NCI-H748 treated with DMSO at 0.1 percent for 48 hours (cell line): Measurements from ENCODE around the gene SLC6A7.
"Not testable (repeated sequence)": the region's sequence is repeated elsewhere in the genome, so short reads cannot be mapped to it uniquely, and the experiment has no call there.

Experiments used
- DNase-seq: peaks from one replicate; lab custom pipeline; 2025; lab: John Stamatoyannopoulos, UW

Gene SLC6A7

GRCh38 chr5:150217873-150218692 is 28.2 kb downstream of the SLC6A7 start:
- peak; percentile 63 for DNase-seq

- no peak for DNase-seq
Measured at GRCh38 chr5:150218693-150219035, 28.8 kb downstream of the SLC6A7 start.

DNA sequence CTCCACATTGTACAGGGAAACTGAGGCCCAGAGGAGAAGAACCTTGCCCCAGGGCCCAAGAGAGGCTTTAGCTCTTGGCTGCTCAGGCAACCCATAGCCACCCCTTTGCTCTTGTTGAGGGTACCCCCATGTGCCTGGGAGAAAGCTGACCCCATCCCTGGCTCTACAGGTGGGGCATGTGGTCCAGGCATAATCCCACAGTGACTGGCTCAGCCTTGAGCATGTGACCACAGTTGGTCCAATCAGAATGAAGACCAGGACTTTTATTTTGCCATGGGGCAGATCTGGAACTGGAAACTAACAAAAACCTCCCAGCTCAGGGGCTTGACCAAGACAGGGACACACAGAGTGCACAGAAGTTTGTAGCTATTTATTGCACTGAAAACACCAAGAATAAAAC is 29.3 kb downstream of the SLC6A7 start:
- no peak for DNase-seq

DNA sequence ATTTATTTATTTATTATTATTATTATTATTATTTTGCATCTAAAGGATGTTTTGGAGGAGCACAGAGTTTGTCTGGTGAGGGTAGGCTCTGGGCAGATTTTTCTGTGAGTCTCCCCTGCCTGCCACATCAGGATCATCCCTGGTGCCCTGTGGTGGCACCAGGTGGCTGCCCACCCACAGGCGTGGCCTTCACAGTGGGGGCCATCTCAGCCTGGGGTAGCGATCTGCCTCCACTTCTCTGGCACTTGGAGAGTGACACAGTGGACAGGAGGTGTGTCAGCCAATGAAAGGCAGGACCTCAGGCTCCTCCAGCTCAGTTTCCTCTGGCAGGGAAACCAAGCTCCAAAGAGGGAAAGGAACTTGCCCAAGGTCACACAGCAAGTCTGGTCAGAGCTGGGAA is 30.0 kb downstream of the SLC6A7 start:
- DNase-seq: no peak

DNA sequence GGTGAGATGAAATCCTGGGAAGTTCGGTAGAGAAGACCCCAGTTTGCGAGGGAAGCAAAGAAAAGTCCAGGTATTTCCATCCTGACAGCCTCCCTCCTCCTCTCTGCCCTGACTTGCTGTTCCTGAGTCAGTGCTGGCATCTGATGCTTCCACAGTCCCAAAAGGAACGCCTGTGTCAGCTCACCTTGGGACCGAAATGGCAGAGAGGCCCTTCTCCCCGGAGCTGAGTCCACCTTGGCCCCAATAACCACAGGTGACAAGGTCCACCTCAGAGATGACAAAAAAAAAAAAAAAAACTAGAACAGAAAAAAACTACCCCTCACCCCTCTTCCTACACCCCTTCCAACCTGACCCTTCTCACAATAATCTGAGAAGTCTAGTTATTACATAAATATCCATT is 31.6 kb downstream of the SLC6A7 start:
- no peak for DNase-seq

- DNase-seq: no peak
Measured at GRCh38 chr5:150222906-150223305, 33.0 kb downstream of the SLC6A7 start.

GRCh38 chr5:150223474-150223873 is 33.6 kb downstream of the SLC6A7 start:
- DNase-seq: no peak

DNA sequence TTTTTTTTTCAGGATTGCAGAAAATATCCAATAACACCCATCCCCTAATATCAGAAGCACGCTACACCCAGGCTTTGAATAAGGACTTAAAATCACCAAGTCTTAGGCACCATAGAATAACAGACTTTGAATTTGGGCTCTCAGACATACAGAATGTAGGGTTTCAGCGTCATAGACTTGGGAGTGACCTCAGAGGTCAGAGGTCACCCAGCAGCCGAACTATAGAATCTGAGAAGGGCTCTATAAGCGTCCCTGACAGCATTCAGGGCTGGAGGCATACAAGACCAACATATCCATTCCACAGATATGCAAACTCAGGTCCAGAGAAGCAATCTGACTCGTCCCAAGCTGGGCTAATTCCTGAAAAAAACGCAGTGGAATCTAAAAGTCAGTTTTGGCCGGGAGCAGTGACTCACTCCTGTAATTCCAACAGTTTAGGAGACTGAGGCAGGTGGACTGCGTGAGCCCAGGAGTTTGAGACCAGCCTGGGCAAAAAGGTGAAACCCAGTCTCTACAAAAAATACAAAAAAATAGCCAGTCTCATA is 34.7 kb downstream of the SLC6A7 start:
- DNase-seq: no peak

GRCh38 chr5:150227036-150227435 is 37.2 kb downstream of the SLC6A7 start:
- DNase-seq: no peak

GRCh38 chr5:150227606-150228273 is 37.9 kb downstream of the SLC6A7 start:
- DNase-seq: no peak

GRCh38 chr5:150229571-150229970 is 39.7 kb downstream of the SLC6A7 start:
- DNase-seq: no peak

DNA sequence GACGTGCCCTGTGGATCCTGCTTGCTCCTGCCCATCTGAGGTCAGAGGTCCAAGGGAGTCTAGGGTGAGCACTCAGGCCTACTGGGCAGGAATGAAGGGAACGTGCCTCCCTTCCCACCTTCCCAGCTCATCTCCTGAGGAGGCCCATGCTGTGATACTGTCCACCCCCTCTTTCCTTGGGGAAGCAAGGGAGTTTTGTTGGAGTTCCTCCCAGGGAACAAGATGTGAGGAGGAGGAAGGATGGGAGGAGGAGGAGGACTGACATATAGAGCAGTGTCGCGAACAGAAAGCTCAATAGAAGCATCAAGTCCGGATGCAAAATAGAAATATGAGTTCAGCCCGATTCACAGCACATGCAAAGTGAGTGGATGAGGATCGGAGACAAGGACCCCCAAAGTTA is 41.0 kb downstream of the SLC6A7 start:
- DNase-seq: no peak

DNA sequence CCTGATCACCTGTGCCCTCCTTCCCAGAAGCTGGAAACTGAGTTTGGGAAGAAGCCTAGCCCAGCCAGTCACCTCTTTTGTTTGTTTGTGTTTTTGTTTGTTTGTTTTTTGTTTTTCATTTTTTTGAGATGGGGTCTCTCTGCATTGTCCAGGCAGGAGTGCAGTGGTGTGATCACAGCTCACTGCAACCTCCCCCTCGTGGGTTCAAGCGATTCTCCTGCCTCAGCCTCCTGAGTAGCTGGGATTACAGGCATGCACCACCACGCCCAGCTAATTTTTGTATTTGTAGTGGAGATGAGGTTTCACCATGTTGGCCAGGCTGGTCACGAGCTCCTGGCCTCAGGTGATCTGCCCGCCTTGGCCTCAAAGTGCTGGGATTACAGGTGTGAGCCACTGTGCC is 43.8 kb downstream of the SLC6A7 start:
- not testable (repeated sequence) for DNase-seq

- DNase-seq: no peak
Measured at GRCh38 chr5:150234576-150235499, 45.0 kb downstream of the SLC6A7 start.

GRCh38 chr5:150235500-150235854 is 45.6 kb downstream of the SLC6A7 start:
- DNase-seq: no peak

GRCh38 chr5:150236313-150236712 is 46.5 kb downstream of the SLC6A7 start:
- no peak for DNase-seq

DNA sequence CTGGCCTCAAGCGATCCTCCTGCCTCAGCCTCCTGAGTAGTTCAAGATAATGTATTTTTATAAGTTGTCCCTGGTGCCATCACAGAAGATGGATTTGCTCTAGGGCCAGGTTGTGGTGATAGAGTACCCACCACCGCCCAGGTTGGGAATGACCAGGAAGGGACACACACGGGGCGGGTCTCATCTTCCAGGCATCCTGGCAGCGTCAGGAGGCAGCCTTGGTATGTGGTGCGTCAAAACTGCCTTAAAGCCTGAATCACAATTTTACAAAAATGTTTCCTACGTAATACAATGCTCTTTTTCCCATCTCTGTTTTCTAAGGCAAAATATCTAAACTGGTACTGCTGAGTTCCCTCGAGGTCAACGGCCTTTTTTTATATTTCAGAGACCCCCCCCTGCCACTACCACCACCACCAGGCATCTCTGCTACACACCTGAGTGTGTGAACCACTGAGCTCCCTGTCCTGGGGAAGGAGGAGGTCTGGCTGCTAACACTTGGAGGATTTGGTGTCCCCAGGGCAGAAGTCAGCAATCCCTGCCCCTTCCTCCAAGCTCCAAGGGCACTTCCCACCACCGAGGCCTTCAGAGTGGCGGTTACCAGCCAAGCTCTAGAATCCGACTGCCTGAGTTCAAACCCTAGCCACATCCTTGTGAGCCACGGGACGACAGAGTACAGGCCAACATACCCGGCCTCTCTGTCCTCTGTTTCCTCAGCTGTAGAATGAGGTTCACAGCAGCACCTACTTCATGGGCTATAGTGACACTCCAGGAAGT is 47.3 kb downstream of the SLC6A7 start:
- no peak for DNase-seq

DNA sequence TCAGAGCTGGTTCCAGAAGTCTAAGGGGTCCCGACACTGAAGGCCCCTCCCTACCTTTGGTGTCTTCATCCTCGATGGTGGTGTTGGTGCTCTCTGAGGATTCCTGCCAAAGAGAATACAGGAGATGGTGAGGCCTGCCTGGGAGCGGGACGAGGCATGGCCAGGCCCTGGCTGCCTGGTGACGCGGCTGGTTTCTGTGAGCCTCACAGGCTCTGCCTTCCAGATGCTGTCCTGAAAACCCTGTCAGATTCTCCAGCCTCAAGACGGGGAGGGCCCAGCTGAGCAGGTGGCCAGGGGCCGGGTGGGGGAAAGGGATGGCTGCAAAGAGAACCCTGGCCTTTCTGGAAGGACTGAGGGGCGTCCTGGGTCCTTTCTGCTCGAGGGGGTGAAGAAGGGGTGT is 48.8 kb downstream of the SLC6A7 start:
- DNase-seq: no peak

DNA sequence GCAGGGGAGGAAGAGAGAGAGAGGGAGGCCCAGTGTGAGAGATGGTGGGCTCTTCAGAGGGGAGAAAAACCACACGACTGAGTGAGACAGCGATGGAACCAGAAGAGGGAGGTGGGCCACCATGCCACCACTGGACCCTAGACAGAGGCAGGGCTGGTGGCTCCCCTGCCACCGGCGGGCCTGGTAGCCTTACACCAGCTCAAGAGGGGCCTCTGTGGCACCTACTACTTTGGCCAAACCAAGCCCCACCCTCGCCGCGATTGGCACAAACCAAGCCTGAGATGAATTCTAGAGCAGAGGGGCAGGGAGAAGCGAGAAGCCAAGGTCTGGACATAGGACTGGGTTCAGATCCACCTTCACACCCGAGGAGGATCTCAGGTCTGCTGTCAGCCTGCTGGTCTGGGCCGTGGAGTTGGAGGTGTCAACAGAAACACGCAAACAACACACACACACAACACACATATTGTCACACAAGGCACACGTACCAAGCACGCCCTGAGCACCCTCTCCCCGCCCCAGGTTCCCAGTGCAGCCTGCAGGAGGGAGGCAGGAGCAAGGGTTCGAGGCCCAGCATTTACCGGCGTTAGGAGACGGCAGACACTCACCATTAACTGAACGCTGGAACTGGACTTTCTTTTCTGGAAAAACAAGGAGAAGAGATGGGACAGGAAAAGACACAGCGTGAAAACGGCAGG is 49.4 kb downstream of the SLC6A7 start:
- no peak for DNase-seq

- no peak for DNase-seq
Measured at GRCh38 chr5:150239794-150240122, 49.9 kb downstream of the SLC6A7 start.
